Mucosa of descending colon (tissue), 3 donors: ENCODE data around the gene PXYLP1. TPM values are rescaled to one million over a fixed set of nuclear protein-coding genes. Genes with fewer than 3 reads are reported as not detected.

Experiments
- ATAC-seq: fragments of 200-7000 bp; cut with Tn5 transposase; one replicate; pipeline ENCODE4 v1.9.1; 2020; ENCODE audit warnings: mild to moderate bottlenecking, moderate library complexity
- DNase-seq, 3 donors: peaks; one replicate each; pipeline ENCODE4 v3.0.0-alpha.2; 2020
- H3K36me3 ChIP-seq: fragments of 200-600 bp; one replicate; pipeline ENCODE4 v1.8.0; 2021; ENCODE audit warnings: low read depth, mild to moderate bottlenecking
- H3K4me1 ChIP-seq: fragments of 200-600 bp; one replicate; pipeline ENCODE4 v1.8.0; 2021; ENCODE audit warnings: low read depth, mild to moderate bottlenecking
- H3K4me3 ChIP-seq: fragments of 200-600 bp; one replicate; pipeline ENCODE4 v1.8.0; 2021; ENCODE audit warnings: mild to moderate bottlenecking
- H3K9me3 ChIP-seq: fragments of 200-600 bp; one replicate; pipeline ENCODE4 v1.8.0; 2021; ENCODE audit warnings: mild to moderate bottlenecking
- intact Hi-C, 2 donors: fragments of 100-400 bp; cut with DNase I in 1 of 2; cut with micrococcal nuclease in 1 of 2; formaldehyde crosslinking; loops; one replicate each; pipeline versions ENCODE4 v1.11.0 to v1.11.1; 2022; cut with DNase I, micrococcal nuclease
- total RNA-seq, 3 donors: library from RNA; stranded (reverse); fragmentation: NEBNext Ultra II Directional in 2 of 3; extraction: Animal tissue kit (Norgen Biotek cat#: 25700) in 2 of 3; gene quantifications; one replicate each; pipeline versions ENCODE4 v1.2.1 to v1.2.4, GENCODE V29; 2021 to 2023
- TF ChIP-seq, protein P1 (sequence below): fragments of 200-600 bp; IDR thresholded peaks from one replicate; pipeline ENCODE4 v1.8.0; 2022; ENCODE audit warnings: antibody characterized with exemption, mild to moderate bottlenecking
- donor health status: DM: no; HTN: no; CAD: no; lungs with moderate emphysema.
- donor health status: DM: no; HTN: no; CAD: no.
- donor health status: DM: no; HTN: yes; CAD: no.

PXYLP1 gene
- total RNA-seq, 3 donors from 2014 or later = 9.9 to 13.7 (median 10.5) TPM

DNA sequence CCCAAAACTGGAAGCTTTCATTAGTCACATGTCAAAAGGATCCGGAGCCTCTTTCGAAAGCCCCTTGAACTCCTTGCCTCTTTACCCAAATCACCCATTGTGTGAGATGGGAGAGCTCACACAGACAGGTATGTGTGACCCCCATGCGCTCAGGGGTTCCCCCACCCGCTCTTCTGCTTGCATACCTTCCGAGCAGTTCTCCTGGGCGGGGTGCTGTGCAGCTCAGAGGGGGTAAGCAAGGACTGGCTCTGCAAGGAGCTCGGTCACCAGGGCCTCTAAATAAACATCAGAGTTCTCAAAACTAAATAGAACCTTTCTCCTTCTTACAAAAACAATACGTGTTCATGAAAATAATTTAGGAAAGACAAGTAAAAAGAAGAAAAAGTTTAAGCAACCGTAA lies 55.7 kb downstream of the PXYLP1 start:
- H3K36me3 ChIP-seq = no peaks in the 10 kb centered on the region
- intact Hi-C loops = no loop called here
- ATAC-seq (no peak), DNase-seq (no peak)
- TF ChIP-seq, protein P1, sequence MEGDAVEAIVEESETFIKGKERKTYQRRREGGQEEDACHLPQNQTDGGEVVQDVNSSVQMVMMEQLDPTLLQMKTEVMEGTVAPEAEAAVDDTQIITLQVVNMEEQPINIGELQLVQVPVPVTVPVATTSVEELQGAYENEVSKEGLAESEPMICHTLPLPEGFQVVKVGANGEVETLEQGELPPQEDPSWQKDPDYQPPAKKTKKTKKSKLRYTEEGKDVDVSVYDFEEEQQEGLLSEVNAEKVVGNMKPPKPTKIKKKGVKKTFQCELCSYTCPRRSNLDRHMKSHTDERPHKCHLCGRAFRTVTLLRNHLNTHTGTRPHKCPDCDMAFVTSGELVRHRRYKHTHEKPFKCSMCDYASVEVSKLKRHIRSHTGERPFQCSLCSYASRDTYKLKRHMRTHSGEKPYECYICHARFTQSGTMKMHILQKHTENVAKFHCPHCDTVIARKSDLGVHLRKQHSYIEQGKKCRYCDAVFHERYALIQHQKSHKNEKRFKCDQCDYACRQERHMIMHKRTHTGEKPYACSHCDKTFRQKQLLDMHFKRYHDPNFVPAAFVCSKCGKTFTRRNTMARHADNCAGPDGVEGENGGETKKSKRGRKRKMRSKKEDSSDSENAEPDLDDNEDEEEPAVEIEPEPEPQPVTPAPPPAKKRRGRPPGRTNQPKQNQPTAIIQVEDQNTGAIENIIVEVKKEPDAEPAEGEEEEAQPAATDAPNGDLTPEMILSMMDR = no peak
- no peaks in the 10 kb centered on the region for H3K9me3 ChIP-seq
- no peaks in the 10 kb centered on the region for H3K4me1 ChIP-seq
- no peak overlapping the region for H3K4me3 ChIP-seq

DNA sequence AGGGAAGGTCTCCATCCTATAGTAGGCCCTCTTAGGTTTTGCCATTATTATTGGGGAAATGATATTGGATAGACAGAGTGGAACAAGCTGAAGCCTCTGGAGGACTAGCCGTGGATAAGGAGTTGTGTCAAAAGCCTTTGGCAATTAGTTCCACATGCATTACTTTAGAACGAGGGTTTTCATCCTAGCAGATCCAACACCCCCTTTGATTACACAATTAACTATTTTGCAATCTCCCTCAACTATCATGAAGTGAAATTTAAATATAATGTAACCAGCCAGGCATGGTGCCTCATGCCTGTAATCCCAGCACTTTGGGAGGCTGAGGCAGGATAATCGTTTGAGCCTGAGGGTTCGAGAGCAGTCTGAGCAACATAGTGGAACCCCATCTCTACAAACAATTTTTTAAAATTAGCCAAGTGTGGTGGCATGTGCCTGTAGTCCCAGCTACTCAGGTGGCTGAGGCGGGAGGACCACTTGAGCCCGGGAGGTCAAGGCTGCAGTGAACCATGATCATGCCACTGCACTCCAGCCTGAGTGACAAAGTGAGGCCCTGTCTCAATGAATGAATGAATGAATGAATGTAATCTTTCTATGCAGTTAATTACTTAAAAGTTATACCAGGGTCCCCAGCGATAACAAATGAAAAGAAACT lies 56.8 kb downstream of the PXYLP1 start:
- TF ChIP-seq, protein P1 = no peak
- Histone ChIP-seq H3K4me3 (no peak overlapping the region), H3K36me3 (no peaks in the 10 kb centered on the region), H3K4me1 (no peaks in the 10 kb centered on the region), H3K9me3 (no peaks in the 10 kb centered on the region)
- intact Hi-C loops = no loop called here
- ATAC-seq (no peak), DNase-seq (no peak)

DNA sequence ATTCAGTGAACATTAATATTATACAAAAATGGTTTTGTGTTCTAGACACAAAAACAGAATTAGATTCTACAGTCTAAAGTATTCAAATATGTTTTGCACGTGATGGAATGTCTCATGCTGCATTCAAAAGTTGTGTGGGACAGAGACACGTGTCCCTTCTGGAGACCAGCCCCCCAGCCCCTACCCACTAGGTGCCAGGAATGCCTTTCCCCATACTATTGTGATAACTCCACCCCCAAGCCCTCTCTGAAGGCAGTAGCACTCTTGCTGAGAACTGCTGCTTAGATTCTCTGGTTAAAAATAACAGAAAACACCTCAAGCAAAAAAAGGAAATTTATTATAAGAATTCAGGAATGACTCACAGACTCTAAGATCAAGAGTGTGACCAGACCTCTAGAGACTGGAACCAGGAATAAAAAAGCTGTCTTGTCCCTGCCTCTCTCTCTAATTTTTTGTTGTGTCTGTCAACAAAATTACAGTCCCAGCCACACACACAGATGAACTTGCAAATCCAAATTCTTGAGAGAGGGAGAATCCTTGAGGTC lies 57.7 kb downstream of the PXYLP1 start:
- Histone ChIP-seq H3K4me1 (no peaks in the 10 kb centered on the region), H3K36me3 (no peaks in the 10 kb centered on the region), H3K4me3 (no peak overlapping the region), H3K9me3 (no peaks in the 10 kb centered on the region)
- DNase-seq = no peak
- intact Hi-C loops = no loop called here
- TF ChIP-seq, protein P1 = no peak
- no peak for ATAC-seq

DNA sequence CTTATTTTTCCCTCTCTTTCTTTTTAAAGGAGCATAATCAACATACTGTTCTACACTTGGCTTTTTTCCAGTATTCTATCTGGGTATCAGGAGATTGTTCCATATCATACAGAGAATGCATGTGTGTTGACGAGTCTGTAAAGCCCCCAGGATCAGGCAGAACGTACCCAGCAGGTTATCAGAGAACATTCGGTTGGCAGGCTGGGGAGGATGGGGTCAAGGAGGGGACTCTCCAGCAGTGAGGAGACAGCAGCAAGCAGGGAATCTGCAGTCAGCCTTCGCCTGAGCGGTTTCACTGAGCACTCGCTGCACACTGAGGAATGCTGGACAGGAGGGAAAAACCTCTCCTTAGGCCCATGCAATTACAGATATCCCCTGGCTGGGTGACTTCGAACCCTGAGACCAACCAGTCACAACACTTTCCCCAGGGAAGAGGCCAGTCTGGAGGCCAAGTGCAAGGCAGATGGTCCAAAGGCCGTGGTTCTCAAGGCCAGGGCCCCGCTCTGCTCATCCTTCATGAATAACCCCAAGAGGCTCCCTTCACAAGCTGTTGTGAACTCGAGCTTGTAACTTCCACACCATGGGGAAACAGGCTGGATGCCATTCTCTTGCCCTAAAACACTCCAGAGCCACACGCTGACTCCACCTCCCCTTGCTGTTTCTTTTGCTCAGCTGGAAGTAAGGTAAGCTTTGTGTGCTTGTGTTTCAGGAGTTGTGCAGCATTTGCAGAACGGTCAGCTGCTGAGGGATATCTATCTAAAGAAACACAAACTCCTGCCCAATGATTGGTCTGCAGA lies 60.1 kb downstream of the PXYLP1 start:
- H3K36me3 ChIP-seq = no peaks in the 10 kb centered on the region
- H3K4me1 ChIP-seq = no peaks in the 10 kb centered on the region
- intact Hi-C loops = no loop called here
- H3K4me3 ChIP-seq = no peak overlapping the region
- no peaks in the 10 kb centered on the region for H3K9me3 ChIP-seq
- ATAC-seq = no peak
- TF ChIP-seq, protein P1 = no peak
- no peak for DNase-seq

DNA sequence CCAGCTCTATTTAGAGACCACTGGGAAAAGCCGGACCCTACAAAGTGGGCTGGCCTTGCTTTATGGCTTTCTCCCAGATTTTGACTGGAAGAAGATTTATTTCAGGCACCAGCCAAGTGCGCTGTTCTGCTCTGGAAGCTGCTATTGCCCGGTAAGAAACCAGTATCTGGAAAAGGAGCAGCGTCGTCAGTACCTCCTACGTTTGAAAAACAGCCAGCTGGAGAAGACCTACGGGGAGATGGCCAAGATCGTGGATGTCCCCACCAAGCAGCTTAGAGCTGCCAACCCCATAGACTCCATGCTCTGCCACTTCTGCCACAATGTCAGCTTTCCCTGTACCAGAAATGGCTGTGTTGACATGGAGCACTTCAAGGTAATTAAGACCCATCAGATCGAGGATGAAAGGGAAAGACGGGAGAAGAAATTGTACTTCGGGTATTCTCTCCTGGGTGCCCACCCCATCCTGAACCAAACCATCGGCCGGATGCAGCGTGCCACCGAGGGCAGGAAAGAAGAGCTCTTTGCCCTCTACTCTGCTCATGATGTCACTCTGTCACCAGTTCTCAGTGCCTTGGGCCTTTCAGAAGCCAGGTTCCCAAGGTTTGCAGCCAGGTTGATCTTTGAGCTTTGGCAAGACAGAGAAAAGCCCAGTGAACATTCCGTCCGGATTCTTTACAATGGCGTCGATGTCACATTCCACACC lies 60.9 kb downstream of the PXYLP1 start:
- H3K4me1 ChIP-seq = no peaks in the 10 kb centered on the region
- ATAC-seq (no peak), DNase-seq (no peak)
- intact Hi-C loops = no loop called here
- H3K36me3 ChIP-seq = no peaks in the 10 kb centered on the region
- TF ChIP-seq, protein P1 = no peak
- H3K9me3 ChIP-seq = no peaks in the 10 kb centered on the region
- H3K4me3 ChIP-seq = no peak overlapping the region
